HG03354 (cell line): ENCODE data around the gene ELAVL3.
"Not testable (repeated sequence)": the region's sequence is repeated elsewhere in the genome, so short reads cannot be mapped to it uniquely, and the experiment has no call there.

Source experiments
- ATAC-seq: cut with Tn5 transposase; IDR thresholded peaks from one replicate; pipeline ENCODE4 v1.9.1; 2021; ENCODE audit warnings: mild to moderate bottlenecking; ENCODE audit not compliant: unreplicated experiment, poor library complexity, severe bottlenecking

ELAVL3 gene

GRCh38 chr19:11463391-11463790 is 17.5 kb downstream of the ELAVL3 start:
- ATAC-seq = no peak

- ATAC-seq = no peak
These were observed 19.4 kb downstream of the ELAVL3 start for GRCh38 chr19:11461453-11461852.

GRCh38 chr19:11460207-11460606 is 20.6 kb downstream of the ELAVL3 start:
- no peak for ATAC-seq

- ATAC-seq = not testable (repeated sequence)
These were observed 21.9 kb downstream of the ELAVL3 start for GRCh38 chr19:11458912-11459311.

GRCh38 chr19:11458236-11458900 is 22.5 kb downstream of the ELAVL3 start:
- no peak for ATAC-seq

GRCh38 chr19:11457831-11458230 is 23.0 kb downstream of the ELAVL3 start:
- no peak for ATAC-seq

- no peak for ATAC-seq
These were observed 23.7 kb downstream of the ELAVL3 start for GRCh38 chr19:11457115-11457514.

- no peak for ATAC-seq
These were observed 24.2 kb downstream of the ELAVL3 start for GRCh38 chr19:11456659-11457058.

- ATAC-seq = not testable (repeated sequence)
These were observed 25.7 kb downstream of the ELAVL3 start for GRCh38 chr19:11455233-11455554.

- ATAC-seq = no peak
These were observed 27.1 kb downstream of the ELAVL3 start for GRCh38 chr19:11453468-11454341.

GRCh38 chr19:11452620-11453310 is 28.1 kb downstream of the ELAVL3 start:
- no peak for ATAC-seq

GRCh38 chr19:11451871-11452619 is 28.8 kb downstream of the ELAVL3 start:
- ATAC-seq = no peak

GRCh38 chr19:11451327-11451870 is 29.4 kb downstream of the ELAVL3 start:
- ATAC-seq = no peak

- ATAC-seq = no peak
These were observed 30.1 kb downstream of the ELAVL3 start for GRCh38 chr19:11450570-11451326.

GRCh38 chr19:11448923-11449554 is 31.8 kb downstream of the ELAVL3 start:
- ATAC-seq = no peak

GRCh38 chr19:11448410-11448809 is 32.4 kb downstream of the ELAVL3 start:
- ATAC-seq = no peak

- no peak for ATAC-seq
These were observed 33.2 kb downstream of the ELAVL3 start for GRCh38 chr19:11447347-11448262.
